ENCODE data around the gene MPPED1.

Gene MPPED1

DNA sequence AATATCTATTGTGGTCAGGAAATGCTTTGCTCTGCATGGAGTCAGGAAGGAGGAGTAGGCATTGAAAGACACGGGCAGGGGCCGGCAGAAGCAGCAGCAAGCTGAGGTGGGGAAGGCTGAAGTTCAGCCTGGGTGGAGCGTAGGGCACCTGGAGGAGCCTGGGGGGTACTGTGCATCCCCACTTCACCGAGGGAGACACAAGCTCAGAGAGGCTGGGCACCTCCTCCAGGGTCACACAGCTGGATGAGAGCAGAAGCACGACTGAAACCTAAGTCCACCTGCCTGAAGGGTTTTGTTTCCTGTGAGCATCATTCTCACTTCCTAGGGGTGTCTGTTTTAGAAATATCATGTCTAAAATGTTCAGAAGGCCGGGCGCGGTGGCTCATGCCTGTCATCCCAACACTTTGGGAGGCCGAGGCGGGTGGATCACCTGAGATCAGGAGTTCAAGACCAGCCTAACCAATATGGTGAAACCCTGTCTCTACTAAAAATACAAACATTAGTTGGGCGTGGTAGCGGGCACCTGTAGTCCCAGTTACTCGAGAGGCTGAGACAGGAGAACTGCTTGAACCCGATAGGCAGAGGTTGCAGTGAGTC is 138.3 kb downstream of the MPPED1 start:
- DNase-seq = no peak

DNA sequence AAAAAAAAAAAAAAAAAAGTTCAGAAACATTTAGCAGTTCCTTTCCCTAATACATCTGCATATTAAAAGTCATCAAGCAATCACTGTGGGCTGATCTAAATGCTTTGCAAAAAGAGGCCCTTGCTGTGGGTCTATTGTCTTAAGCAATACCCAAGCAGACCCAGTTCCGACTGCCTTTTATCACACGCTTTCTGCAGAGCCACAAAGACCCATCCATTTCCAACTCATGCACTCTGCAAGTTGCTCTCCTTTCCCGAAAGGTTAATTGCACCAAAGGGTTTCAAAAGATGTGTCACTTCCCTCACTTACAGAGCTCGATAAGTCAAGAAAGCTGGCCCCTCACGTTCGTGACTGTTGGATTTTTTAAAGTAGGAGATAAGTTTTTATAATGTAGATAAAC is 138.9 kb downstream of the MPPED1 start:
- DNase-seq = no peak

DNA sequence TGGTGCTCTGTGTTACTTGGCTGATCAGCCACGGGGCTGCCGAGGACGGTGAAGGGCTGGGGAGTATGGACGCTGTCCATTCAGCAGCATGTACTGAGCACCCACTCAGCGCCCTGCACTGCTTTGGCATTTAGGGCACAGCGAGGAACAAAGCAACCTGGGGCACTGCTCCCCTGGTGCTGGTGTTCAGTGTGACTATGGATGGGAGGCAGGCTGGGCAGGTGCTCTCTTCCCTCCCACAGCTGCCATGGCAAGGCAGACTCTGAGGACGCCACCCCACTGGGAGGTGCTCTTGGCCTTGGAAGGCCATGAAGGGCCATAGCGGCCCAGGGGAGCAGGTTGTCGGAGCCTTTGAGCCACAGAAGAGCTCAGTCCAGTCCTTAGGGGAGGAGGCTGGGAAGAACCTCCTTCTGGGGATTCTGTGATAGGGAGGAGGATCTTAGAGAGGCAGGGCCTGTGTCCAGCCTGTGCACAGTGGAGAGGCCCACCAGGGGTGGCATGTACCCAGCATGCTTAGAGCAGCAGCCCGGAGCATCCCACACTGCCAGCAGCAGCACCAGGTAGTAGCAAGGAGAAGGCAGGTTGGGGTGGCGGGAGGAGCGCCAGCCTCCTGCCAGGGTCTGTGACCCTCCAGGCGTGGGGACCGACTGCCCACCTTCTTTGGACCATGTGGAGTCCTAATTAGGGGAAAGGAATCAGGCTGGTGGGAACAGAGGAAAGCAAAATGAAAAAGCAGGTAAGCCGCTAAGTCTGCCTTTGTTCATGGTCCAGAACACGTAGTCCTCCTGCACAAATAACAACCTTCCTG is 141.8 kb downstream of the MPPED1 start:
- no peak for DNase-seq

DNA sequence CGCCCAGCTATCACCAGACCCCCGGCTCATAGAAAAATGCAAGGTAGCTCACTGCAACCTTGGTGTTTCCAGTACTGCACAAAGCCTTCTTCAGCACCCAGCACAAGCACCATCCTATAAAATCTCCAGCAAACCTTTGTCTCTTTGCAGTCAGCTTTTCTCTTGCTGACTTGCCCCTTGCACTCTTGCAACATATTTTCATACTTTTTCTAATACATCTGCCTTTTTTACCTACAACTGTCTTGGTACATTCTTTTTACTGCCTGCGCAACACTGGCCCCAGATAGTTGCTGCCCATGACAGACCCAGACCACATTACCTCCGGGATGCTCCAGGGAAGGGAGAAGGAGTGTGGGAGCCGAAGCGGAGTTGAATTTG is 142.4 kb downstream of the MPPED1 start:
- DNase-seq = no peak

DNA sequence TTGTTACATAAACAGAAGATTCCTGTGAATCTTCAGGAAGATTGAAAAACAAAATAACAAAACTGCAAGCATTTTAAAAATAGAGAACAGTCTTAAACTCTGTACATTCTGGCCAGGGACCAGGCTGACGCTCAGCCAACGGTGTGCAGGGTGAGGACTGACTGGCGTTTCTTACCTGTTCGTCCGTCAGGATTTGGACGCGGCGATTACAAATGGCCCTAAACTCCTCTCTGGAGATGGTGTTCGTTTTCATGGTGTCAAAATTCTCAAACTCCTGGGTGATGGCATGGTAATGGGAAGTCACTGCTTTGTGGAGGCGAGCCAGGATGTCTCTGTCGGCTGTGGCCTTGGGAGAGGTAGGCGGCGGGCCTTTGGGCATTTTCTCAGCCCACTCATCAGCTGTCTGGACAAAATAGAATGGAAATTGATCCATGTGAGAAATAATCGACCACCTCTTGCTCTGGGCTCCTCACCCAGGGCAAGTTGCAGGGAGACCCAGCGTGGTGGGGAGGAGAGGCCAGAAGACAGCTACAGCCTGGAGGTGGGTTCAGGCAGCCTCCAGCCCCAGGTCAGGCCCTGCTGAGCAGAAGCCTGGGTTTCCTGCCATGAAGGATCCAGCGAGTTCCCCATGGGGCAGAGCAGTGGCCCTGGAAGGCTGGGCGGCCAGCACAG is 143.0 kb downstream of the MPPED1 start:
- no peak for DNase-seq

DNA sequence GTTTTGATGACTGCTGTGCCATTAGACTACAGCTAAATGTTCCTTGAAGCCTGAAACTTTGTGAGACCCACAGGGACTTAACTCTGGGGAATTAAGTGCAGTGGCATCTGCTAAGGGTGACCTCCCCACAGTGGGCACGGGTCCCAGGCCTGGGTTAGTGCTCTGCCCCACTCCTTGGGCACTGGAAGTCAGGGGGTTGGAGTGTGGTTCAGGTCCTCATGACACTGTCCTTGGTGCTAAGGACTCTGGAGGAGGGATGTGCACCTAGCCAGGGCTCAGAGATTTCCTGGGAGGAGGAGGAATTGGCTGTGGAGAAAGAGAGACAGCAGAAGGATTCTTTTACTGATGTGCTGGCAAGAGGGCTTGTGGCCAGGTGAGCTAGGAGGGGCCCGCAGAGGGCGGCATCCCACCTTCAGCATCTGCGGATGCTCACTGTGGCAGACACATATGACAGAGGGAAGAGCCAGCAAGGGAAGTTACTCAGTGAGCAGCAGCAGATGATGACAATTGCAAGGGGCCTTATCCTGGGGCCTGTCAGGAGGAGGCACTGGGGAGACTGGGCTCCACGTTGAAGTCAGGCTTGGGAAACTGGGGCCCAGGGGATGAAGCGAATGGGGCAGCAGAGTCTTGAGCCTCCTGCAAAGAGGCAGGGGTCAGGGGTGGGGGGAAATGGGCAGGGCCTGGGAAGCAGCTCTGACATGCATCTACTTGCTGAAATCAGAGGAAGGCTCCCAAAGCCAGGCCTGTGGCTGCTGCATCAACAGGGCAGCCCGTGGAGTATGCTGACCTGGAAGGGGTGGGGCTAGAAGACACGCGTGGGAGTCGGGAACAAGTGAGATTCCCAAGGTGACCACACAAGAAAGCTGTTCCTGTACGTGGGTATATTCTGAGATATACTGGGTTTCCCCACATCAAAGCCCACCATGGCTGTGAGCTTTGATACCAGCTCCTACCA is 144.0 kb downstream of the MPPED1 start:
- DNase-seq = no peak

Measured in NCI-H510A (cell line).